ENCODE measurements around the gene TPCN1. TPM values are rescaled to one million over a fixed set of nuclear protein-coding genes. Genes with fewer than 3 reads are reported as not detected.
A peak's percentile ranks its signal among the peaks of the same experiment; 100 is the strongest.

Gene TPCN1
- total RNA-seq, 1 donor from 2014 or later, result 39.5 TPM

DNA sequence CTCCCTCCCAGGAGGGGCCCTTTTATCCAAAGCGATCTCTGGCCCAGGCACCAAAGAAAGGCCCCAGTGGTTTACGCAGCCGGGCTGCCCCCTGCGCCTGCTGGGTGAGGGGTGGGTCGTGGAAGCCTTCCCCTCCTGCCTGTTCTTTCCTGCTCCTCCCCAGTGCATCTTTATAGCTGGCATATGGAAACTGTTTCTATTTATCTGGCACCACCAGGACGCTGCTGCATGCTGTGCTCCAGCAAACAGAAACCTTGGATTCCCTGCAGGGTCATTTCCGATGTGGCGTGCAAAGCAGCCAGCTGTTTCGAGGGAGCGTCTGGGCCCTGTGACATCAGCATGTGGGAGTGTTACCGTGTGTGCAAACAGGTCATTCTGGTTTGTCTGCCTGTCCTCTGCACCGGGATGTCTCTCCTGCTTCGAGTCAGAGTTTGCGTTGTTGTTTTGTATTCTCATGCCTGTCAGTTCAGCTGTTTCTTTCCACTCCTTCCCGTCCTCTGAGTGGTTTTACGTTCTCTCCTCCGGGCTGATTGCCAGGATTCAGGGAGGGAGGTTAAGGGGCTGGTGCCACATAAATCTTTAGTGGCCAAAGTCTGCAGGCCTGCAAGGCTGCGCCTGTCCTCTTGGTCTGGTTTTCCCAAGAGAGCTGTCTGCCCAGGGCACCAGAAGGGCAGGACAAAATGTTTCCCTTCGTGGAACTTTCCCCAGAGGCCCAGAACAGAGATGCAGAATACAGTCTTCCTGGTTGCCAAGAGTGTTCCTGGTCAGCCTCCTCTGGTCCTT lies 24.6 kb downstream of the TPCN1 start:
- peak in 1 of 2 donors; percentile 97 for DNase-seq (ENCODE audit: extremely low spot score in 2 of 2)
- Histone ChIP-seq H3K4me3 (peak overlapping the region; percentile 25 to 30), H3K4me1 (peaks cover 67% of the 10 kb centered on the region), H3K27me3 (no peaks in the 10 kb centered on the region), H3K9me3 (no peaks in the 10 kb centered on the region), H3K27ac (peak overlapping the region; percentile 91), H3K36me3 (no peaks in the 10 kb centered on the region)
- intact Hi-C loops (cut with DNase I), result no loop called here
- TF ChIP-seq, protein P1, sequence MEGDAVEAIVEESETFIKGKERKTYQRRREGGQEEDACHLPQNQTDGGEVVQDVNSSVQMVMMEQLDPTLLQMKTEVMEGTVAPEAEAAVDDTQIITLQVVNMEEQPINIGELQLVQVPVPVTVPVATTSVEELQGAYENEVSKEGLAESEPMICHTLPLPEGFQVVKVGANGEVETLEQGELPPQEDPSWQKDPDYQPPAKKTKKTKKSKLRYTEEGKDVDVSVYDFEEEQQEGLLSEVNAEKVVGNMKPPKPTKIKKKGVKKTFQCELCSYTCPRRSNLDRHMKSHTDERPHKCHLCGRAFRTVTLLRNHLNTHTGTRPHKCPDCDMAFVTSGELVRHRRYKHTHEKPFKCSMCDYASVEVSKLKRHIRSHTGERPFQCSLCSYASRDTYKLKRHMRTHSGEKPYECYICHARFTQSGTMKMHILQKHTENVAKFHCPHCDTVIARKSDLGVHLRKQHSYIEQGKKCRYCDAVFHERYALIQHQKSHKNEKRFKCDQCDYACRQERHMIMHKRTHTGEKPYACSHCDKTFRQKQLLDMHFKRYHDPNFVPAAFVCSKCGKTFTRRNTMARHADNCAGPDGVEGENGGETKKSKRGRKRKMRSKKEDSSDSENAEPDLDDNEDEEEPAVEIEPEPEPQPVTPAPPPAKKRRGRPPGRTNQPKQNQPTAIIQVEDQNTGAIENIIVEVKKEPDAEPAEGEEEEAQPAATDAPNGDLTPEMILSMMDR (IDR thresholded peaks at IDR 0.05), result no peak
- TF ChIP-seq POLR2AphosphoS5 (IDR thresholded peaks at IDR 0.05; ENCODE audit: insufficient read depth in 1 of 2, low read depth in 1 of 2) (peak; percentile 80 to 92), POLR2A (IDR thresholded peaks at IDR 0.05) (no peak)

DNA sequence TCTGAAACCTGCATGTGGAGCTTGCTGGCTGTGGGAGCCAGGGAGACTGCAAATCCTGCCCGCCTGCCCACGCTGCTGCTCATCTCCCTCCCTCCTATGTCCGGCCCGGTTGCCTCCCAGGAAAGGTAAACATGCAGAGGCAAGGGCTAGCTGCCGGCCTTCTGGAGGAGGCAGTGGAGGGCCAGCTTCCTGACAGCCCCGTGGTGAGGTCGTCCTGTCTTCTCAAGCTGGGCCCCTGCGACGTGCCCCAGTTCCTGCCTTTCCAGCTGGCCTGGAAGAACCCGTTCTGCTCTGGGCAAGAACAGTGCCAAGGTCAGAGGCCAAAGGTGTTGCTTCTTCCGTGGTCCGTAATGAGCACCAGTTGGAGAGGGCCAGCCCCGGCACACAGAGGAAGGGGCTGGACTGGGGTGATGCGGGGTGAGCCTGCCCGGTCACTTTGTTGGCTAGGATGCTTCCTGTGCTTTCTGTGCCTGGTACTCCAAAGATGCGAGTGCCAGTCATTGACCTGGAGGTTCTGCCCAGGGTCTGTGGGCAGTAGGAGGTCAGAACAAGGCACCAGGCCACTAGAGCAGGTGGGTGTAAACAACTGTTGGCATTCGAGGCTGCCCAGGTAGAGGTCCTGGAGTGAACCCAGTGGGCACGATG lies 25.3 kb downstream of the TPCN1 start:
- H3K27ac ChIP-seq, result peak overlapping the region; percentile 91
- intact Hi-C loops (cut with DNase I), result no loop called here
- H3K4me1 ChIP-seq, result peaks cover 60% of the 10 kb centered on the region
- H3K27me3 ChIP-seq, result no peaks in the 10 kb centered on the region
- TF ChIP-seq POLR2A (IDR thresholded peaks at IDR 0.05) (no peak), POLR2AphosphoS5 (IDR thresholded peaks at IDR 0.05; ENCODE audit: insufficient read depth in 1 of 2, low read depth in 1 of 2) (no peak)
- TF ChIP-seq, protein P1 (IDR thresholded peaks at IDR 0.05), result no peak
- H3K9me3 ChIP-seq, result no peaks in the 10 kb centered on the region
- DNase-seq (ENCODE audit: extremely low spot score in 2 of 2), result no peak
- peak overlapping the region; percentile 6 to 25 for H3K4me3 ChIP-seq
- no peaks in the 10 kb centered on the region for H3K36me3 ChIP-seq

DNA sequence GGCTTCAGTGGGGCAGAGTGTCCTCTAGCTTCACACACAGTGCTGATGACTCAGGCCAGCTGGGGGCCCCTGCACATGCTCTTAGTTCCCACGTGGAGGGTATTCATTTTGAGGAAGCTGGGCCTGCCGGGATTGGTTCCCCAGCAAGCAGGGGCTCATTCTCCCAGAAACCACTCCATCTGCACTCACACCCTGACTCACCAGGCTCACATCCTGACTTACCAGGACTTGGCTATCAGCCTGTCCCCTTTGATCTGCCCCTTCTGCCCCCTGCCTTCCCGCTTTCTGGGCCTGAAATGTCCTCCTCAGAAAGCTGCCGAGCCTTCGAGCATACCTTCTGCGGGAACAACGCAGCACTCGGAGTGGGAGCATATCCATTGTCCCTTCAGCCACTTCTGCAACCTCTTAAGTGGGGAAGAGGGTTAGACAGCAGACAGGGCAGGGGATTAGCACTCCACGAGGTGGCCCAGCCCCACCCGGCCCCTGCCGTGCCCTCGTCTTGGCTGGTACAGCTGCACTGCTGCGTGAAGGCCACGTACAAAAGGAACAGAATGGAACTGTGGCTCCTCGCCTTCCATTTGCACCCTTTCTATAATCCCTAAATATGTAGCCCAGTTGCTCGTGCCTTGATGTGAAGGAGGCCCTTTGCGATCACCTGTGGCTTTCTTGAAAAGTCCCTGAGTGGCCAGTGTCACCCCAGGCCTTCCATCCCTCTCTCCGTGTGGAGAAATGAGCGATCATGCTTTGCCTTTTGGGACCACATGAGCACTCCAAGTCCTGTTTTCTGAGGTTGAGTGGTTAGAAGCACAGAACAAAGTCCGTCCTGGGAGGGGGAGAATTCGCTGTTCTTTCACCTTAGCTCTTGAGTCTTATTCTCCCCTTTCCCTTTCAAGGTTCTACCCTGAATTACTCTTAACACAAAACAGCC lies 26.1 kb downstream of the TPCN1 start:
- H3K36me3 ChIP-seq, result no peaks in the 10 kb centered on the region
- peaks cover 54% of the 10 kb centered on the region for H3K4me1 ChIP-seq

DNA sequence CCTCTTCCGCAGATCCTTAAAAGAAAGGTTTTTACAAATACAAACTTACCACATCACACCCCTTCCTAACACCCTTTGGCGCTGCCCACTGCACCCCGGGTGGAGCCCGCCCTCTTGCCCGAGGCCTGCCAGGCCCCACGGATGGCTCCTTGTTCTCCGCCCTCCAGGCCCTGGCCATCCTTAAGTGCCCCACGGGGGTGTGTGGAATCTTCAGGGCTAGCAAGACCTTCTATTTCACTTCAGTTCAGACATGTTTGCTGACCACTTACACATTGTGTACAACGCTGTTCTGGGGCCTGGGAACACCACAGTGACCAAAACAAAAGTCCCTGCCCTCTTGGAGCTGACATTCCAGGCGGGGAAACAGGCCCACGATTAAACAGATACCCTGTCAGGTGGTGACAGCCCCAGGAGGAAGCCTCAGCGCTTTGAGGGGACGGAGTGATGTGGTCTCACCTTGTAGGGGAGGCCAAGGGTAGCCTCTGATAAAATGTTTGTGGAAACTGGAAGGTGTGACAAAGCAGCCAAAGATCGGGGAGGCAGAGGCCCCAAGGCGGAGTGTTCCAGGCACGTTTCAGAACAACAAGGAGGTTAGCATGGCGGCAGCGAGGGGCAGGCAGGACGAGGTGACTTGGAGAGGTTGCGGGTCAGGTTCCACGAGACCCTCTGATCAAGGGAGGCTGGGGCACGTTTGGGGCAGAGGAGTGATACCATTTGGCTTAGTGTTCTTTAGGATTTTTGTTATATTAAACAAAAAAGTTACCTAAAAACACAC lies 27.0 kb downstream of the TPCN1 start:
- no peak for DNase-seq (ENCODE audit: extremely low spot score in 2 of 2)
- no peak for TF ChIP-seq POLR2A (IDR thresholded peaks at IDR 0.05)
- TF ChIP-seq POLR2AphosphoS5 (IDR thresholded peaks at IDR 0.05; ENCODE audit: insufficient read depth in 1 of 2, low read depth in 1 of 2), result no peak
- TF ChIP-seq, protein P1 (IDR thresholded peaks at IDR 0.05), result no peak
- Histone ChIP-seq H3K4me1 (peaks cover 46% of the 10 kb centered on the region), H3K9me3 (no peaks in the 10 kb centered on the region), H3K36me3 (peaks cover 0 to 2% of the 10 kb centered on the region in 2 donors), H3K4me3 (no peak overlapping the region), H3K27ac (no peak overlapping the region), H3K27me3 (no peaks in the 10 kb centered on the region)
- intact Hi-C loops (cut with DNase I), result no loop called here

More for the DNA sequence above, 26.1 kb downstream of the TPCN1 start:
- TF ChIP-seq POLR2A (IDR thresholded peaks at IDR 0.05) (no peak), POLR2AphosphoS5 (IDR thresholded peaks at IDR 0.05; ENCODE audit: insufficient read depth in 1 of 2, low read depth in 1 of 2) (no peak)
- TF ChIP-seq, protein P1 (IDR thresholded peaks at IDR 0.05), result no peak
- Histone ChIP-seq H3K4me3 (no peak overlapping the region), H3K9me3 (no peaks in the 10 kb centered on the region), H3K27me3 (no peaks in the 10 kb centered on the region), H3K27ac (peak overlapping the region; percentile 91)
- intact Hi-C loops (cut with DNase I), result no loop called here
- no peak for DNase-seq (ENCODE audit: extremely low spot score in 2 of 2)
